Tibial nerve (tissue), 4 donors: ENCODE data around the gene TMEM72. TPM values are rescaled to one million over a fixed set of nuclear protein-coding genes. Genes with fewer than 3 reads are reported as not detected.

ENCODE experiments used
- DNase-seq, 2 donors: peaks; one replicate each; pipeline ENCODE4 v3.0.0-alpha.2; 2019; ENCODE audit warnings: low spot score in 2 of 2
- H3K27ac ChIP-seq, 4 donors: fragments of 200-600 bp; sonication (generic) in 3 of 4; one replicate each; pipeline ENCODE4 v1.5.1; 2017 to 2019; ENCODE audit warnings: mild to moderate bottlenecking in 1 of 4
- H3K27me3 ChIP-seq, 2 donors: fragments of 200-600 bp; sonication (generic) in 1 of 2; one replicate each; pipeline versions ENCODE4 v1.5.1 to v1.6.0; 2017 to 2019
- H3K36me3 ChIP-seq, 3 donors: fragments of 200-600 bp; sonication (generic); one replicate each; pipeline ENCODE4 v1.5.1; 2018 to 2019
- H3K4me1 ChIP-seq, 4 donors: fragments of 200-600 bp; sonication (generic) in 3 of 4; one replicate each; pipeline ENCODE4 v1.5.1; 2017 to 2019
- H3K4me3 ChIP-seq, 4 donors: fragments of 200-600 bp; sonication (generic) in 3 of 4; one replicate each; pipeline ENCODE4 v1.5.1; 2017 to 2019; ENCODE audit warnings: mild to moderate bottlenecking in 1 of 4, moderate library complexity in 1 of 4
- H3K9me3 ChIP-seq, 4 donors: fragments of 200-600 bp; sonication (generic) in 3 of 4; one replicate each; pipeline ENCODE4 v1.5.1; 2017 to 2019
- EP300 ChIP-seq, 2 donors: sonication (generic); formaldehyde crosslinking; IDR thresholded peaks; one replicate each; pipeline ENCODE4 v1.6.1; 2017; ENCODE audit warnings: antibody characterized with exemption in 2 of 2, mild to moderate bottlenecking in 1 of 2
- POLR2A ChIP-seq, 2 donors: fragments of 450-650 bp; IDR thresholded peaks; one replicate each; pipeline ENCODE4 v1.6.1; 2017; ENCODE audit warnings: antibody characterized with exemption in 2 of 2, mild to moderate bottlenecking in 2 of 2, moderate library complexity in 2 of 2
- WGBS, 2 donors: methylation state at CpG; one replicate each; pipeline ENCODE4 v1.1.5; 2018; 5-methylcytosine and 5-hydroxymethylcytosine counted together
- total RNA-seq, 4 donors: library from RNA; depleted of rRNA; stranded (reverse); fragments of >200 nt; gene quantifications; one replicate each; pipeline ENCODE4 v1.1.0, GENCODE V29; 2016
- TF ChIP-seq, protein P1 (sequence below), 5 experiments: fragments of 200-600 bp in 3 of 5; fragments of 450-650 bp in 2 of 5; sonication (generic) in 3 of 5; IDR thresholded peaks; one replicate each; pipeline ENCODE4 v1.5.1; 2016 to 2019; ENCODE audit warnings: antibody characterized with exemption in 5 of 5, mild to moderate bottlenecking in 3 of 5, moderate library complexity in 2 of 5

The TMEM72 gene
- total RNA-seq, 4 donors from 2014 or later = 0.20 to 0.21 TPM; not detected in 2

DNA sequence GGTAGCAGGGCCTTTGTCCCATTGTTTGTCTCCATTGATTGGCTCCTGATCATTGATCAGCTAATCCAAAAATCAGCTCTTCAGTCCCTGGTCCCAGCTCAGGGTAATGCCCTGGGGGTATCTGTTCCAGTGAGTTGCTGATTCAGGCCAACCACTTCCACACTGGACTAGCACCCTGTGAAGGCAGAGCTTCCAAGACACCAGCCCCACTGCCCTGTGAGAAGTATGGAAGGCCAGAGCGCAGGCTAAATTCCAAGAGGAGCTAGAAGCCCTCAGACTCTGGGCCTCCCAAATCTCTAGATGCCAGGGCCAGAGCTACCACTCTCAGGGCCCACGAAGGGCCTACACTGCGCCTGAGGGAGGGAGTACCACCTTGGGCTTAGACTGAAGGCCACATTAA lies 10.4 kb downstream of the TMEM72 start:
- H3K27me3 ChIP-seq = no peaks in the 10 kb centered on the region
- H3K9me3 ChIP-seq = no peaks in the 10 kb centered on the region
- no peak for DNase-seq
- H3K36me3 ChIP-seq = peaks cover 0 to 24% (median 0%) of the 10 kb centered on the region in 3 donors
- peaks cover 0 to under 1% (median 0%) of the 10 kb centered on the region in 4 donors for H3K4me1 ChIP-seq
- H3K4me3 ChIP-seq = no peak overlapping the region
- H3K27ac ChIP-seq = no peak overlapping the region
- 100% methylated on average over 1 to 2 of the region's 3 CpGs for WGBS, 2 donors
- TF ChIP-seq POLR2A (IDR thresholded peaks at IDR 0.05) (no peak), EP300 (IDR thresholded peaks at IDR 0.05) (no peak)
- TF ChIP-seq, protein P1, sequence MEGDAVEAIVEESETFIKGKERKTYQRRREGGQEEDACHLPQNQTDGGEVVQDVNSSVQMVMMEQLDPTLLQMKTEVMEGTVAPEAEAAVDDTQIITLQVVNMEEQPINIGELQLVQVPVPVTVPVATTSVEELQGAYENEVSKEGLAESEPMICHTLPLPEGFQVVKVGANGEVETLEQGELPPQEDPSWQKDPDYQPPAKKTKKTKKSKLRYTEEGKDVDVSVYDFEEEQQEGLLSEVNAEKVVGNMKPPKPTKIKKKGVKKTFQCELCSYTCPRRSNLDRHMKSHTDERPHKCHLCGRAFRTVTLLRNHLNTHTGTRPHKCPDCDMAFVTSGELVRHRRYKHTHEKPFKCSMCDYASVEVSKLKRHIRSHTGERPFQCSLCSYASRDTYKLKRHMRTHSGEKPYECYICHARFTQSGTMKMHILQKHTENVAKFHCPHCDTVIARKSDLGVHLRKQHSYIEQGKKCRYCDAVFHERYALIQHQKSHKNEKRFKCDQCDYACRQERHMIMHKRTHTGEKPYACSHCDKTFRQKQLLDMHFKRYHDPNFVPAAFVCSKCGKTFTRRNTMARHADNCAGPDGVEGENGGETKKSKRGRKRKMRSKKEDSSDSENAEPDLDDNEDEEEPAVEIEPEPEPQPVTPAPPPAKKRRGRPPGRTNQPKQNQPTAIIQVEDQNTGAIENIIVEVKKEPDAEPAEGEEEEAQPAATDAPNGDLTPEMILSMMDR (IDR thresholded peaks at IDR 0.05) = no peak

DNA sequence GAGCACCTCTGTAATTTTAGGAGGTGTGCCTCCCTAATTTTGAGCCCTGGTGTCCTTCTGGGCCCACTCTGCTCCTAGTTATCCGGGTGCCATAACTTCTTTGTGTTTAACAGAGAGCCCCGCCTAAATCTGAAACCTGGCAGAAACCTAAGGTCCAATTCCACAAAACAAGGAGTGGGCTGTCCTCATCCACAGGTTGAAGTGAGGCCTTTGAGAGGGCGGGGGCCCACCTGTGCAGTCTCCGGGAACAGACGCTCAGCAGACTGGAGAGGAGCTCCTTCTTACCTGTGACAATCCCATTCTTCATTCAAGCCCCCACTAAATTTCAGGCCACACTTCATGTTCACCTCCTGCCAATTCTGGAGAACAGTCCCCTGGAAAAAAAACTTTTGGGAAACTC lies 10.9 kb downstream of the TMEM72 start:
- TF ChIP-seq EP300 (IDR thresholded peaks at IDR 0.05) = no peak
- no peak for TF ChIP-seq POLR2A (IDR thresholded peaks at IDR 0.05)
- TF ChIP-seq, protein P1 (IDR thresholded peaks at IDR 0.05) = no peak
- Histone ChIP-seq H3K9me3 (no peaks in the 10 kb centered on the region), H3K27ac (no peak overlapping the region), H3K27me3 (no peaks in the 10 kb centered on the region), H3K4me1 (peaks cover 0 to 6% (median 0%) of the 10 kb centered on the region in 4 donors), H3K36me3 (peaks cover 0 to 24% (median 0%) of the 10 kb centered on the region in 3 donors), H3K4me3 (no peak overlapping the region)
- WGBS, 2 donors = 97% methylated on average over 5 of the region's 5 CpGs
- DNase-seq = no peak

DNA sequence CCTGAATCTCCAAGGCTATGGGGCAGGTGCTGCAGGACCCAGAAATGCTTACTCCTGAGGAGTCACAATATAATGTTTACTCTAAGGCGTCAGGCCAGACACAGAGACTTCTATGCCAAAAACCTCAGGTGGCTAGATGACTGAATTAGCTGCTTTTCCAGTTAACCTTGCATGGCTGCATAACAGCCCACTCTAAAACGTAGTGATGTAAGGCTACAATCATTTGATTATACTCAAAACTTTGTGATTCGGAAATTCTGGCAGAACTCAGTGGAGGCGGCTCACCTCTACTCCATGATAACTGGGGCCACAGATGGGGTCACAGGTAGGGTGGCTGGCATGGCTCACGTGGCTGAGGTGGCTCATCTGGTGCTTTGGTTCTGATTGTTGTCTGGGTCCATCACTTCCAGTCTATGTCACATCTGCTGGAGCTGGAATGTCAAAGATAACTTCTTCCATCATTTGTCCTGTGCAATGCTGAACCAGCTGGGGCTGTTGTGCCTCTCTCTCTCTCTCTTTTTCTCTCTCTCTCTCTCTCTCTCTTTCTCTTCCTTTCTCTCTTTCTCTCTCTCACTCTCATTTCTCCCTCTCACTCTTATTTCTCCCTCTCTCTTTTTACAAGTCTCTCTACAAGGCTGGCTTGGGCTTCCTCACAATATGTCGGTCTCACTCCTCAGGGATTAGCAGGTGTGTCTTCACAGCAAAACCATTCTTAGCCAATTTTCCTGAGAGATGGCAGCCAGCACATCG lies 11.8 kb downstream of the TMEM72 start:
- no peaks in the 10 kb centered on the region for H3K27me3 ChIP-seq
- H3K27ac ChIP-seq = no peak overlapping the region
- TF ChIP-seq EP300 (IDR thresholded peaks at IDR 0.05) (no peak), POLR2A (IDR thresholded peaks at IDR 0.05) (no peak)
- TF ChIP-seq, protein P1 (IDR thresholded peaks at IDR 0.05) = no peak
- peaks cover 0 to 19% (median 0%) of the 10 kb centered on the region in 3 donors for H3K36me3 ChIP-seq
- H3K9me3 ChIP-seq = no peaks in the 10 kb centered on the region
- no peak overlapping the region for H3K4me3 ChIP-seq
- WGBS, 2 donors = 87 to 89% methylated on average over 7 of the region's 7 CpGs
- DNase-seq = no peak
- peaks cover 0 to 7% (median 0%) of the 10 kb centered on the region in 4 donors for H3K4me1 ChIP-seq

DNA sequence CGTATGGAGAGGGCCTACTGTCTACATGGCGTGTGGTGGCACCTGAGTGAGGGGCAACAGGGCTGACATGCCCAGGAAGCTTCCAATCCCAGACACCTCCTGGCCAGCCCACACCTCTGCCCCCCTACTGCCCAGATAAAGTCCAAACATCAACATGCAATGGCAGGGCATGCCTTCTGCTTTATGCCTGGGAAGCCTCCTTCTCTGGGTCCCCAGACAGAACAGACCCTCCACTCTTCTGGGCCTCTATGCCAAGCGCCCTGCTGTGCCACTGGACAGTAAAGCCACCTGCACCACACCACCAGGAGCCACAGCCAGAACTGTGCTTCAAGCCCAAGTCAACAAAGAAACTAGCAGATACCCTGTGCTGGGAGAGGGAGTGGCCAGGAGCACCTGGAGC lies 12.5 kb downstream of the TMEM72 start:
- H3K27ac ChIP-seq = no peak overlapping the region
- TF ChIP-seq, protein P1 (IDR thresholded peaks at IDR 0.05) = no peak
- no peak for TF ChIP-seq POLR2A (IDR thresholded peaks at IDR 0.05)
- no peak for TF ChIP-seq EP300 (IDR thresholded peaks at IDR 0.05)
- H3K27me3 ChIP-seq = no peaks in the 10 kb centered on the region
- H3K36me3 ChIP-seq = peaks cover 0 to 15% (median 0%) of the 10 kb centered on the region in 3 donors
- peaks cover 0 to 7% (median 0%) of the 10 kb centered on the region in 4 donors for H3K4me1 ChIP-seq
- WGBS, 2 donors = 90 to 92% methylated on average over 3 of the region's 3 CpGs
- no peak overlapping the region for H3K4me3 ChIP-seq
- H3K9me3 ChIP-seq = no peaks in the 10 kb centered on the region
- no peak for DNase-seq

DNA sequence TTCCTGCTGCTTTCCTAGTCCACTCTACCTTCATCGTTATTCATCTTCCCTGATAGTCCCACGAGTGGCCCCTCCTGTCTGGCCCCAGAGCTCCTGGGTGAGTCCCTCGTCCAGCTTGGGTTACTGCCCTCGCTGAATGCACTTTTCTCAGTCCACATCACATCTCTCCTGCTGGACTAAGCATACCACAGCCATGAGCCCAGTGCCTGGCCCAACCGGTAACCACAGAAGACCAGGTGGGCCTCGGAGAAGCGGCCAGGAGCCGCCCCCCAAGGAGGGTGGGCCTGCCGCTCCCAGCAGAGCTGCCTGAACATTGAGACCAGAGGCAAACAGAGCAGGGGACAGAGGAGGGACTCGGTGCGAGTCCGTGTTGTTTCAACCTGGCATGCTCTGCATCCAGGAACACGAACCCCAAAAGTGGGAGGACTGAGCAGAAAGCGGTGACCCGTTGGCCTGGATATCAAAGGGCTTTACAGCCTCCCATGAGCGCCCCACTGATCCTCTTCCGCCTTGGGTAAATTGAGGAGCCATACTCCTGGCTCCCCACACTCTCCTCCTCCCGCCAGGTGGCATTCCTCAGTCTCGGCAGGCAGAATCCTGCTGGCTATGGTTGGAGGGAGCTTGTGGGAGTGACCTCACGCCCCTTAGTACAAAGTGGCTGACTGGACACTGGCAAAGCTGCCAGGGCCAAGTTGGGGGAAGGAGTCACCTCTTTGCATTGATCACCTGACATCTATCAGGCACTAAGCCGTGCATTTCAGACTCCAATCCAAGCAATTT lies 13.3 kb downstream of the TMEM72 start:
- H3K27me3 ChIP-seq = no peaks in the 10 kb centered on the region
- no peak for DNase-seq
- WGBS, 2 donors = 86 to 88% methylated on average over 21 of the region's 21 CpGs
- TF ChIP-seq EP300 (IDR thresholded peaks at IDR 0.05) = no peak
- no peak for TF ChIP-seq POLR2A (IDR thresholded peaks at IDR 0.05)
- TF ChIP-seq, protein P1 (IDR thresholded peaks at IDR 0.05) = no peak
- H3K4me3 ChIP-seq = no peak overlapping the region
- peaks cover 0 to 7% (median 0%) of the 10 kb centered on the region in 4 donors for H3K4me1 ChIP-seq
- no peak overlapping the region for H3K27ac ChIP-seq
- no peaks in the 10 kb centered on the region for H3K9me3 ChIP-seq
- H3K36me3 ChIP-seq = peaks cover 0 to 15% (median 0%) of the 10 kb centered on the region in 3 donors
